Subcutaneous preadipocyte (primary cell): Measurements from ENCODE around the gene NFE2L1. TPM values are rescaled to one million over a fixed set of nuclear protein-coding genes. Genes with fewer than 3 reads are reported as not detected.
A peak's percentile ranks its signal among the peaks of the same experiment; 100 is the strongest.

Experiments
- small RNA-seq: library from RNA; depleted of rRNA; stranded (forward); fragments of <200 nt; gene quantifications from one replicate; pipeline ENCODE3, GENCODE V24; 2012
- total RNA-seq: library from RNA; depleted of rRNA; stranded (reverse); fragments of >200 nt; gene quantifications from 2 replicates; pipeline ENCODE4 v1.2.3, GENCODE V29; 2012

Gene NFE2L1, protein sequence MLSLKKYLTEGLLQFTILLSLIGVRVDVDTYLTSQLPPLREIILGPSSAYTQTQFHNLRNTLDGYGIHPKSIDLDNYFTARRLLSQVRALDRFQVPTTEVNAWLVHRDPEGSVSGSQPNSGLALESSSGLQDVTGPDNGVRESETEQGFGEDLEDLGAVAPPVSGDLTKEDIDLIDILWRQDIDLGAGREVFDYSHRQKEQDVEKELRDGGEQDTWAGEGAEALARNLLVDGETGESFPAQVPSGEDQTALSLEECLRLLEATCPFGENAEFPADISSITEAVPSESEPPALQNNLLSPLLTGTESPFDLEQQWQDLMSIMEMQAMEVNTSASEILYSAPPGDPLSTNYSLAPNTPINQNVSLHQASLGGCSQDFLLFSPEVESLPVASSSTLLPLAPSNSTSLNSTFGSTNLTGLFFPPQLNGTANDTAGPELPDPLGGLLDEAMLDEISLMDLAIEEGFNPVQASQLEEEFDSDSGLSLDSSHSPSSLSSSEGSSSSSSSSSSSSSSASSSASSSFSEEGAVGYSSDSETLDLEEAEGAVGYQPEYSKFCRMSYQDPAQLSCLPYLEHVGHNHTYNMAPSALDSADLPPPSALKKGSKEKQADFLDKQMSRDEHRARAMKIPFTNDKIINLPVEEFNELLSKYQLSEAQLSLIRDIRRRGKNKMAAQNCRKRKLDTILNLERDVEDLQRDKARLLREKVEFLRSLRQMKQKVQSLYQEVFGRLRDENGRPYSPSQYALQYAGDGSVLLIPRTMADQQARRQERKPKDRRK
- total RNA-seq = 59.2 and 71.4 TPM in 2 replicates

DNA sequence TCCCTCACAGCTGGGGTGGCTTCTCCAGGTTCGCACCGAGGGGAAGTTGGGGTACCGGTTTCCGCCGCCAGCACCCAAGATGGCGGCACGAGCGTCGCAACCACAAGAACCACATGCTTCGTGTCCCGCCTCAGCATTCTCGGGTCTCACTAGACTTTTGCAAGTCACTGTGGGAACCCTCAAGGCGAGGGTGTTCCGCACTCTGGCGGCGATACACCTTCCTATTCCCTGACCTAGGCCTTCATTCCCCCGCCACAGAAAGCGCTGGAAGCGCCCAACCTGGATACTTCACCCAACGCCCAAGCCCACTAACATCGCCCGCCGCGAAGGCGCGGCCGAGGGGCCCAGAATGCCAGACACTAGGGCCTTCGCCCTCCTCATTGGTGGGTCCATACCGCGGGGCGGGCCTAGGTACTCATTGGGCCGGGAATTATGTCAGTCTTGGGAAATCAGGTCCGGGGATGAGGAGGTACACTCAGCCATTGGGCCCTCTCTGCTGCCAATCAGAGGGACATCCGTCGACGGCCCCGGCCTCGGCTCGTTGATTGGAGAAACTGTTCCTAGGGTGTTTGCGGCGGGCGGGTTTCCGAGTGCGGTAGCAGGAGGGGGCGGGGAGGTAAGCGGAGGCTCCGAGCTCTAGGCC lies at the start of gene NFE2L1:
NFE2L1 (plus strand) TSS at position 619 of the 643 bp plus-strand sequence. CDS start 2,760 bp downstream, outside the sequence.

DNA sequence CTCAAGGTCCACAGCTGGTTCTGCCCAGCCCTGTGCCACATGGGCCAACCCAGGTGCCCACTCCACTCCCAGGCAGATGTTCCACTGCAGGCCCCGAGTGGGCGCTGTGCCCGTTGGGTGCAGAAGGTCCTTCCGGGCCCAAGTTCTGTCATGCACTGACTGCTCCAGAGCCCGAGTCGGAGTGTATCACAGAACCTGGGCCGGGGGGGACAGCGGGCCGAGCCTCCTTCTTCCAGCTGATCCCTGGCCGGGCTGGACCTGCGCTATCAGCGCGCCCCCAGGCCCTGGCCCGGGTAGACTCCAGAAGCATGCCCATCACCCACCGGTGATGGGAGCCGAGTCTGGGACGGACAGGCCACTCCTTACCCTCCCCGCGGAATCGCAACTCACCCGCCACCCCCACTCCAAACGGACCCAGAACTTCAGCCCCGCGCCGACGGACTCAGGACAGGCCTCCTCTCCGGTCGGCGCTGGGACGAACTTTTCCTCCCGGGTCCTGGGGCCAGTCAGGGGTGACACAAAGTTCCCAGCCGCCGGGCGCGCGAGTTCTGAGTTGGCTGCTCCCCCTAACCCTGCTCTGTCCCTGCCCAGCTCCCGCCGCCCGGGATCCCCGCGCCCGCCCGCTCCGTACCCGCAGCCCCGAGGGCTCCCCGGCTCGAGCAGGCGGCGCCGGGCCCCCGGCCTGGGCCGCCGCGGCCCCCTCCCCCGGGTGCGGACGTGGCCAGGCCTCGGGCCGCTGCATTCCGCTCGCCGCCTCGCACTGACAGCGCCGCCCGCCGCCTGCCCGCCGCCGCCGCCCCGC lies 10.9 kb upstream of the NFE2L1 start, which contains the start of gene COPZ2:
COPZ2 (minus strand) TSS at position 762 of the 802 bp plus-strand sequence; CDS start at position 742, 20 bp downstream.

DNA sequence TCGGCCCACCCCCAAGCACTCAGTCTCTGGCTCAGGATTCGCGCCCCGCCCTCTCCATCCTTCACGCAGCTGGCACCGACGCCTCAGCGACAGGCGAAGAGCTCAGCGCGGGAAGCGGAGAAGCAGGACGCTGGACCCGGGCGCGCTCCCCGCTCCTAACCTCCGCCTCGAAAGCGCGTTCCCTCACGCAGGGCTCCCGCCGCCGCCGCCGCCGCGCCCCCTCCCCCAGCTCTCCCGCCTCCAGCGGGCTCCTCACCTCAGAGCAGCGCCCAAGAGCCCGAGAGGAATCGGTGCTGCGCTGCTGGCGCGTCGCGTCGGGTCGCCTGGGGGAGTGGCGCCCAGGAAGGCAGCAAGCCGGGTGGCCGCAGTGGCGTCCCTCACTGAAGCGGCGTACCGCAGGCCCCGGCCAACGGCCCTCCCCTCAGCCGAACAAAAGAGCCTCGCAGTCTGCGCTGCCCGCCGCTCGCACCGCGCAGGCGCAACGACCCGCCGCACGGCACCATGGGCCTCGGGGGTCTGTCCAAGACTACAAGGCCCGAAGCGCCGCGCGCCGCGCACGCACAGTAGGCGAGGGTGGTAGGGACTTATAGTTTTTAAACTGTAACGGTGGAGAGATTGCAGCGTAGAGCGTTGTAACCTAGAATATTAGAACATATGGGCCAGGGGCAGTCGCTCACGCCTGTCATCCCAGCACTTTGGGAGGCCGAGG lies 53.0 kb downstream of the NFE2L1 start, which contains the start of gene CBX1:
CBX1 (minus strand) TSS at position 467 of the 709 bp plus-strand sequence. CDS start 24,474 bp downstream, outside the sequence.

DNA sequence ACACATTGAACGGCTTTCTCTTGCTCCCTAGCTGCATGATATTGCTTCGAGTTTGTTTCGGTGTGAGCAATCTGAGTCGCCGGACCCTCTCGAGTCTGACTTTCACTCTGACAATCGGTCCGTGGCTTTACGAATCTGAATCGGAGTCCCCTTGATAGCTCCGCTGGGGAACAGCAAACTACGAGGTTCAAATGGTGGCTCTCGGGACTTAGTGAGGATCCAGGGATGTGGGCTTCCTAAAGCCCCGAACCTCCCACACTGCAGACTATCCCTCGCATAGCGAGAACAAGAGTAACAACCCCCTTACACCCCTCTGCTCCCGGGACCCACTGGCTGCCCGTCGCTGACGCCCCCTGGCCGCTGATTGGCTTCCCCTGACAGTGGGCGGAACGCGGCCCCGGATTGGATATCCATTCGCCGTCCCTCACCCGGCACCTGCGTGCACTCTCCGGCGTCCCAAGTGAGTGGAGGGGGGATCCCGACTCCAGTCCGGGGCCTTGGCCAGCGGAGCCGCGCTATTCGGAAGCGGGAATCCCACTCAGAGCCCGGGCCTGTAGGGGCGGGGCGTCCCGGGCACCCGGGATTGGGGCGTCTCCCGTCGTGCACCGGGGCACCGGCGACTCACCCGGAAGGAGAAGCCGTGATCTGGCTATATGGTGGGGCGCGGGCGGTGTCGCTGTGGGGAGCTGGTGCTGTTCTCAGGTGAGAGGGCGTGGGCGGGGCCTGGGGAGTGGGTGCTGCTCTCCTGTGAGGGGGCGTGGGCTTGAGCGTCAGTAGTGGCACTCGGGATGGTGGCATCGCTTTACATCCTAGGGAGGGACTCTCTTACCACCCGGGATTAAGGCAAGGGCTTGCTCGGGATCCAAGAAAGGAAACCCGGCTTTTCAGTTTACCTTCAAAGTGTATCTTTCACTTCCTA lies 59.2 kb downstream of the NFE2L1 start, which contains the start of gene SNX11:
SNX11 (plus strand) TSS at position 630 of the 919 bp plus-strand sequence. CDS start 4,278 bp downstream, outside the sequence.

Small RNA genes within 50 kb of the gene (small RNA-seq; reads per million reads assigned to genes)
- gene AC004477.2 (not detected), gene MIR152 (553 reads per million, percentile 99 among the genes with 10 or more reads in this experiment), gene RNU6-1201P (0.16 reads per million)

Other genes with a start within 250 kb of the NFE2L1 start
- gene OSBPL7, start 226.6 kb upstream of the NFE2L1 start, total RNA-seq = 3.7 and 4.0 TPM in 2 replicates
- 40.3 and 41.9 TPM in 2 replicates for gene MRPL10, start 216.8 kb upstream of the NFE2L1 start, total RNA-seq
- under 0.01 and 0.20 TPM in 2 replicates for gene LRRC46, start 216.7 kb upstream of the NFE2L1 start, total RNA-seq
- gene SCRN2, start 207.1 kb upstream of the NFE2L1 start, total RNA-seq = 23.1 and 30.5 TPM in 2 replicates
- gene SP6, start 197.2 kb upstream of the NFE2L1 start, total RNA-seq = under 0.01 TPM in 2 replicates
- 0.73 and 2.2 TPM in 2 replicates for gene SP2, start 152.1 kb upstream of the NFE2L1 start, total RNA-seq
- gene PNPO, start 106.8 kb upstream of the NFE2L1 start, total RNA-seq = 28.7 and 42.4 TPM in 2 replicates
- not detected in 2 replicates for gene PRR15L, start 90.5 kb upstream of the NFE2L1 start, total RNA-seq
- 31.5 and 37.1 TPM in 2 replicates for gene CDK5RAP3, start 77.2 kb upstream of the NFE2L1 start, total RNA-seq
- 24.8 and 44.1 TPM in 2 replicates for gene COPZ2, start 10.6 kb upstream of the NFE2L1 start, total RNA-seq
- gene CBX1, start 53.1 kb downstream of the NFE2L1 start, total RNA-seq = 23.1 and 29.3 TPM in 2 replicates
- 8.0 and 10.3 TPM in 2 replicates for gene SNX11, start 59.4 kb downstream of the NFE2L1 start, total RNA-seq